Dermis lymphatic vessel endothelial cell (primary cell): ENCODE measurements around the gene TCF4. TPM values are rescaled to one million over a fixed set of nuclear protein-coding genes. Genes with fewer than 3 reads are reported as not detected.

Experiments
- total RNA-seq: library from RNA; depleted of rRNA; stranded (reverse); fragments of >200 nt; gene quantifications from 2 replicates; pipeline ENCODE4 v1.2.1, GENCODE V29; 2014

The TCF4 gene
- total RNA-seq, result 471 and 911 TPM in 2 replicates

DNA sequence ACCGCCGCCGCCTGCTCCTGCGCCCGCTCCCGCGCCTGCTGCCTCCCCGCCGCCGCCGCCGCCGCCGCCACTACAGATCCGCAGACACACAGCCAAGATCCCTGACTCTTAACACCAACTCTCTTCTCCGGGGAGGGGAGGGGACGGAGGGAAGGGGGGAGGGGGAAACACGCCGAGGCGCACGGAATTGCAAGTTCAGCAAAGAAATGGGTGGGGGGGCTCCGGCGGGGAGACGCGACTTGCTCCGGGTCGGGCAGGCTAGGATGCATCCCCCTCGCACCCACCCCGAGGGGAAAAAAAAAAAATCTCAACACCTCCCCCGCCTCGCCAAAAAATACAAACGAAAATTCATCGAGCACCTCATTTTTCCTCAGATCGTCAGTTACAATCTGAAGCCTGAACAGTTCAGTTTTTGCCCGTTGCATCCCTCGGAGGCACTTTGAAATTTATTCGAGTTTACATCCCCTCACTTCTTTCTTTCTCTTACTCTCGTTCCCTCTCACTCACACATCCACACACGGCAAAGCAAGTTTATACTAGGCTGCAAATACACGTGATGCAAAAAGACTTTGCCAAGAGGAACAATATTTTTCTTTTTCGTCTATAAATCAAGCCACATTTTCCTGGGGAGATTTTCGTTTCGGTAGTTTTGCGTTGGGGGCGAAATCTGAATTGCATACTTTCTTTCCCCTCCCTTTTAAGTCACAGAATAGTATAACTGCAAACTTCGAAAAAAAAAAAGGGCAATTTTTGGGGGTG lies at the start of gene TCF4:
TCF4 (minus strand) TSS at position 82 of the 759 bp plus-strand sequence. CDS start 1,076 bp downstream, outside the sequence.

